Activated T-helper 17 cell treated with anti-CD3 and anti-CD28 coated beads, Interleukin-2, amount 50 U/mL, for 72 hours (primary cell): ENCODE results near the gene EXTL1. TPM values are rescaled to one million over a fixed set of nuclear protein-coding genes. Genes with fewer than 3 reads are reported as not detected.

Experiments used
- ATAC-seq: fragments of 150-1000 bp; cut with Tn5 transposase; replicated peaks from 2 replicates; pipeline ENCODE4 v1.10.0; 2021; ENCODE audit warnings: mild to moderate bottlenecking, moderate library complexity
- H3K27ac Mint-ChIP-seq: one replicate; pipeline ENCODE4 v1.8.0; 2022; ENCODE audit warnings: mixed read lengths
- H3K27me3 Mint-ChIP-seq: one replicate; pipeline ENCODE4 v1.8.0; 2022; ENCODE audit warnings: mixed read lengths
- H3K36me3 Mint-ChIP-seq: one replicate; pipeline ENCODE4 v1.8.0; 2022; ENCODE audit warnings: low read depth, mild to moderate bottlenecking, mixed read lengths
- H3K4me1 Mint-ChIP-seq: one replicate; pipeline ENCODE4 v1.8.0; 2022; ENCODE audit warnings: mixed read lengths
- H3K4me3 Mint-ChIP-seq: one replicate; pipeline ENCODE4 v1.8.0; 2022; ENCODE audit warnings: mild to moderate bottlenecking, mixed read lengths
- H3K9me3 Mint-ChIP-seq: one replicate; pipeline ENCODE4 v1.8.0; 2022; ENCODE audit warnings: mixed read lengths
- total RNA-seq, 2 donors: library from RNA; stranded (reverse); gene quantifications; one replicate each; pipeline ENCODE4 v1.2.3, GENCODE V29; 2022

The EXTL1 gene
- total RNA-seq, 2 donors from 2014 or later: not detected

DNA sequence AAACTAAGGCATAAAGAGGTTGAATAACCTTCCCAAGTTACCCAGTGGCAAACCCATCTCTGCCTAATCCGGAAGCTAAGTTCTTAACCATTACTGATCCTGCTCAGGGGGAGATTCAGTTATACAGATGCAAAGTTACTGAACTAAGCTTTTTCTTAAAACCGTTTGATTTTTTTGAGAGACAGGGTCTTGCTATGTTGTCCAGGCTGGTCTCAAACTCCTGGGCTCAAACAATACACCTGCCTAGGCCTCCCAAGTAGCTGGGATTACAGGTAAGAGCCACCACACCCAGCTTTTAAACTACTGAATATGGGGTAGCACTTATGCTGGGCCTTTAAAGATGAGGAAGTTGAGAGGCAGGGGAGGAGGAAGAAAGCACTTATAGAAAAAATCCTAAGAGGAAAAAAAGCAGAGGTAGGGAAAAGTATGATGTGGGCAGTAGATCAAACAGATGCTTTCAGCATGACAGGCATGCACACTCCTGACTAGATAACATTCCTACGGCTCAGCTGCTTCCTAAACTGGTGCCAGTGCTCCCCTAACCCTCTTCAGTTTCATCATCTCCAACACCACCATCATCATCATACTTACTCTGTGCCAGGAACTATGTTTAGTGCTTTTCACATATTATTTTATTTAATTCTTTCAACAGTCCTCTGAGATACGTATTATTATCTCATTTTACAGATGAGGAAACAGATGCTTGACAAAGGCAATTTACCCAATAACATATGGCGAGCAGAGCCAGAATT lies 29.5 kb upstream of the EXTL1 start:
- H3K4me3 Mint-ChIP-seq: no peak overlapping the region
- peaks cover 10% of the 10 kb centered on the region for H3K4me1 Mint-ChIP-seq
- no peak overlapping the region for H3K27ac Mint-ChIP-seq
- no peaks in the 10 kb centered on the region for H3K9me3 Mint-ChIP-seq
- H3K36me3 Mint-ChIP-seq: peaks cover 21% of the 10 kb centered on the region
- no peaks in the 10 kb centered on the region for H3K27me3 Mint-ChIP-seq
- ATAC-seq: no peak

GRCh38 chr1:25992689-25993171 lies 28.8 kb upstream of the EXTL1 start:
- Mint-ChIP-seq H3K27ac (peak overlapping the region; percentile 12), H3K4me1 (peaks cover 10% of the 10 kb centered on the region), H3K36me3 (peaks cover 17% of the 10 kb centered on the region), H3K4me3 (no peak overlapping the region), H3K9me3 (no peaks in the 10 kb centered on the region), H3K27me3 (no peaks in the 10 kb centered on the region)
- ATAC-seq: no peak

- peak overlapping the region; percentile 67 for H3K27ac Mint-ChIP-seq
- peaks cover 13% of the 10 kb centered on the region for H3K4me1 Mint-ChIP-seq
- H3K36me3 Mint-ChIP-seq: peaks cover 15% of the 10 kb centered on the region
- no peak for ATAC-seq
- no peak overlapping the region for H3K4me3 Mint-ChIP-seq
- no peaks in the 10 kb centered on the region for H3K27me3 Mint-ChIP-seq
- no peaks in the 10 kb centered on the region for H3K9me3 Mint-ChIP-seq
Observed at GRCh38 chr1:25993197-25993951, 28.2 kb upstream of the EXTL1 start.

DNA sequence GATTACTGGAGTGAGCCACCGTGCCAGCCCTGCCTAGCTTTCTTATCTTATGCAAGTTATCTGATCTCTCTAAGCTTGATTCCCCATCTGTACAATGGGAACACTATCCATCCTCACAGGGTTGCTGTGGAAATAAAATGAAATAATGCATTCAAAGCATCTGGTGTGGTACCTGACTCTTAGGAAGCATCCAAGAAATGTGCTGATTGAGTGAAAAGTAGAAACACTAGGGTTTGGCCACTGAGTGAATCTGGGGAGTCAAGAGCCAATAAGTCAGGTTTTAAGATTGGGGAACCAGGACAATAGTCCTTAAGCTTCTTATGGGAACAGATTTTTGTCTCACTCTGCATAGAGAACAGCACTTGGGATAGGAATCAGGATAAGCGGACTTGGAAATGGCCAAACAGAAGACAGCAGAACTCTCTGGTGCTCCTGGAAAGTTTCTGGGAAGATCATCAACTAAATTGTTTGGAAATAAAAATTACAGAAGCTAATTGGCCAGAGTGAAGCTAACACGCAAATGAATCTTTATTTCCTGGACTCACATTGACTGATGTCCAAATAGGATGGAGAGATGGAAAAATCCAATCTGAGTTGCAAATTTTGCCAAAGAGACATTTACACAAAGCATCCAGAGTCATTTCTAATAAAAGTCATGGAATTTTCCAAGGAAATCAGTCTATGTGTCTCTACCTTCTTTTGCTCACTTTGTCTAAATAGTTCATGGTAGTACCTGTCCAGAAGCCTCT lies 27.0 kb upstream of the EXTL1 start:
- no peak for ATAC-seq
- peaks cover 3% of the 10 kb centered on the region for H3K36me3 Mint-ChIP-seq

GRCh38 chr1:25996966-25997827 lies 24.4 kb upstream of the EXTL1 start:
- Mint-ChIP-seq H3K9me3 (no peaks in the 10 kb centered on the region), H3K27me3 (no peaks in the 10 kb centered on the region), H3K4me3 (peak overlapping the region; percentile 89), H3K4me1 (peaks cover 11% of the 10 kb centered on the region), H3K36me3 (no peaks in the 10 kb centered on the region), H3K27ac (peak overlapping the region; percentile 92)
- ATAC-seq: no peak

More for the DNA sequence above, 27.0 kb upstream of the EXTL1 start:
- H3K4me1 Mint-ChIP-seq: peaks cover 17% of the 10 kb centered on the region
- no peak overlapping the region for H3K27ac Mint-ChIP-seq
- no peak overlapping the region for H3K4me3 Mint-ChIP-seq
- no peaks in the 10 kb centered on the region for H3K9me3 Mint-ChIP-seq
- H3K27me3 Mint-ChIP-seq: no peaks in the 10 kb centered on the region

- Mint-ChIP-seq H3K27me3 (no peaks in the 10 kb centered on the region), H3K27ac (peak within 1 kb of the TSS; percentile 92), H3K36me3 (no peaks in the 10 kb centered on the region), H3K4me1 (peaks cover 11% of the 10 kb centered on the region), H3K9me3 (no peaks in the 10 kb centered on the region), H3K4me3 (peak within 1 kb of the TSS; percentile 89)
- peak; percentile 99 for ATAC-seq
Observed at GRCh38 chr1:25997828-25998761, 23.5 kb upstream of the EXTL1 start, which contains the start of gene PAFAH2. TSS of gene PAFAH2 (minus strand) at chr1:25998063. CDS start at chr1:25990816, 7,247 bp downstream.

- H3K27me3 Mint-ChIP-seq: peaks cover under 1% of the 10 kb centered on the region
- H3K36me3 Mint-ChIP-seq: no peaks in the 10 kb centered on the region
- no peak for ATAC-seq
- no peak overlapping the region for H3K27ac Mint-ChIP-seq
- no peak overlapping the region for H3K4me3 Mint-ChIP-seq
- no peaks in the 10 kb centered on the region for H3K9me3 Mint-ChIP-seq
- H3K4me1 Mint-ChIP-seq: peaks cover 7% of the 10 kb centered on the region
Observed at GRCh38 chr1:25999041-25999800, 22.4 kb upstream of the EXTL1 start.

DNA sequence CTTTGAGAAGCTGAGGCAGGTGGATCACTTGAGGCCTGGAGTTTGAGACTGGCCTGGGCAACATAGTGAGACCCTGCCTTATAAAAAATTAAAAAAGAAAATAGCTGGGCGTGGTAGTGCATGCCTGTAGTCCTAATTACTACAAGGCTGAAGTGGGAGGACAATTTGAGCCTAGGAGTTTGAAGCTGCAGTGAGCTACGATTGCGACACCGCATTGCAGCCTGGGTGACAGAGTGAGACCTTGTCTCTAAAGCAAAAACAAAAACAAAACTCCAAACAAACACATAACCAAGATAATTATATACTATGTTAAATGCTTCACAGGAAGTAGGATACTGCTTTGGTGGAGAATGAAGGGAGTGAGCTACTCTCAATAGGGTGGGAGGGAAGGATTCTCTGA lies 18.3 kb upstream of the EXTL1 start:
- Mint-ChIP-seq H3K27me3 (peaks cover 12% of the 10 kb centered on the region), H3K9me3 (no peaks in the 10 kb centered on the region), H3K4me3 (no peak overlapping the region), H3K4me1 (peaks cover 5% of the 10 kb centered on the region), H3K27ac (no peak overlapping the region), H3K36me3 (no peaks in the 10 kb centered on the region)
- ATAC-seq: no peak

DNA sequence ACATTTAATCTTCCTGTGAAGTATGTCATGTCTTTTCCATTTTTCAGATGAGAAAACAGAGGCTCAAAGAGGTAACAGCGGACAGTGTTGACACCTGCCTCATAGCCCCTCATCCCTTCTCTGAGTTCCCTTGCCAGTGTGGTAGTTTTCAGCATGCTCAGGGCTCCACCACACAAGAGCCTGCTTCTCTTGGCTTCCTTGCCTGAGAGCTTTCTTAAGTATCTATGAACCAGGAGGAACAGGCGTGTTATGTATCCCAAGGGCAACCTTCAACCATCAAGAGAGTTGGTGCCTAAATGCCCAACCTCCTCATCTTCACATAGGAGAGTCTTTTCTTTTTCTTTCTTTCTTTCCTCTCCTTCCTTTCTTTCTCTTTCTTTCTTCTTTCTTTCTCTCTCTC lies 17.8 kb upstream of the EXTL1 start:
- Mint-ChIP-seq H3K36me3 (no peaks in the 10 kb centered on the region), H3K27ac (no peak overlapping the region), H3K9me3 (no peaks in the 10 kb centered on the region), H3K4me3 (no peak overlapping the region), H3K4me1 (no peaks in the 10 kb centered on the region), H3K27me3 (peaks cover 12% of the 10 kb centered on the region)
- no peak for ATAC-seq

- Mint-ChIP-seq H3K4me3 (no peak overlapping the region), H3K27me3 (peaks cover 12% of the 10 kb centered on the region), H3K4me1 (no peaks in the 10 kb centered on the region), H3K36me3 (no peaks in the 10 kb centered on the region), H3K27ac (no peak overlapping the region), H3K9me3 (no peaks in the 10 kb centered on the region)
- no peak for ATAC-seq
Observed at GRCh38 chr1:26005434-26006105, 16.0 kb upstream of the EXTL1 start.

DNA sequence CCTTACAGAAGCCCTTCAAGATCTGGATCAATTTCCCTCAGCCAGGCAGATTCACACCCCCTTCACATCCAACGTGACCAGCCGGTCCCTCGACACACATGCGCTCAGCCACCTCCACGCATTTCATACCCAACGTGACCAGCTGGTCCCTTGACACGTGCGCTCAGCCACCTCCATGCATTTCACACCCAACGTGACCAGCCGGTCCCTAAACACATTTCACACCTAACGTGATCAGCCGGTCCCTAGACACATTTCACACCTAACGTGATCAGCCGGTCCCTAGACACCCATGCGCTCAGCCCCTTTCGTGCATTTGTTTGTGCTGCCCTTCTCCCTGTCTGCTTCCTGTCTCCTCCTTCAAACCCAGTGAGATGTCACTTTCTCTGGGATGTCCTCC lies 14.9 kb upstream of the EXTL1 start:
- no peaks in the 10 kb centered on the region for H3K36me3 Mint-ChIP-seq
- no peaks in the 10 kb centered on the region for H3K4me1 Mint-ChIP-seq
- peaks cover 12% of the 10 kb centered on the region for H3K27me3 Mint-ChIP-seq
- no peak for ATAC-seq
- H3K9me3 Mint-ChIP-seq: no peaks in the 10 kb centered on the region
- H3K4me3 Mint-ChIP-seq: no peak overlapping the region
- no peak overlapping the region for H3K27ac Mint-ChIP-seq

DNA sequence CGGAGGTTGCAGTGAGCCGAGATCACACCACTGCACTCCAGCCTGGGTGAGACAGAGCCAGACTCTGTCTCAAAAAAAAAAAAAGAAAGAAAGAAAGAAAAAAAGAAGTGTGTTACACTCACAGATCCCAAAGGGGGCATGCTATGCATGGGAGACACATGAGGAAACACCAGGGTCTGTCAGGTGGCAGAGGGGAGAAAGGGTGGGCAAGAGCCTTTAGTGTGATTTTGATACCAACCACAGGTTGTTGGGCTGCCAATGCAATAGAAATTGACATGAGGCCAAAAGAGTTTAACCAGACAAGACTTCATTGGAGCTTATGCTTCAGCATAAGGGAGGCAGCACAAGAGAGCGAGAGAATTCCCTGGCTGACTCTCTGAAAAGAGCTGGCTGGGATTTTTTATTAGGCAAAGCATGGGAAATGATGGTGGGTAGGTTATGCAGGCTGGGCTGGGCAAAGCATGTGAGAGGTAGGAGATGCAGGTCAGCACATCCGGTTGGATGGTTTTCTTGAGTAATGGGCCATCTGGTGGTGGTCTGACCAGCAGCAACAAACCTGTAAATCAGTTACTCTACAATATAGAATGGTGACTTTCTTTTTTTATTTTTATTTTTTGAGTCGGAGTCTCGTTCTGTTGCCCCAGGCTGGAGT lies 11.7 kb upstream of the EXTL1 start:
- Mint-ChIP-seq H3K27ac (no peak overlapping the region), H3K27me3 (peaks cover 9% of the 10 kb centered on the region), H3K4me3 (no peak overlapping the region), H3K36me3 (no peaks in the 10 kb centered on the region), H3K9me3 (no peaks in the 10 kb centered on the region), H3K4me1 (no peaks in the 10 kb centered on the region)
- no peak for ATAC-seq
